Astrocyte of the cerebellum (primary cell): ENCODE results near the gene PREP.
A peak's percentile ranks its signal among the peaks of the same experiment; 100 is the strongest.

Experiments
- DNase-seq: peaks from one replicate; pipeline ENCODE4 v3.0.0-alpha.2; 2011; ENCODE audit warnings: low read depth
- H3K4me3 ChIP-seq: 2 replicates; pipeline ENCODE4 v1.5.1; 2011; ENCODE audit warnings: mild to moderate bottlenecking, low read depth, low read length, moderate library complexity
- CTCF ChIP-seq: IDR thresholded peaks from 2 replicates; pipeline ENCODE4 v1.5.1; 2012; ENCODE audit warnings: low read length, low read depth, moderate library complexity, mild to moderate bottlenecking; ENCODE audit errors: missing control alignments
- in situ Hi-C: cut with HindIII; loops from 2 replicates; pipeline ENCODE4 v1.10.0; 2017; ENCODE audit warnings: low sequenced_read_pairs

The PREP gene

GRCh38 chr6:105372849-105373182 is 30.1 kb downstream of the PREP start:
- no peak for TF ChIP-seq CTCF
- DNase-seq = no peak
- in situ Hi-C loops = no loop called here
- H3K4me3 ChIP-seq = no peak overlapping the region

- no peak for DNase-seq
- TF ChIP-seq CTCF = no peak
- H3K4me3 ChIP-seq = no peak overlapping the region
- in situ Hi-C loops = no loop called here
These were observed 30.6 kb downstream of the PREP start for GRCh38 chr6:105372142-105372848.

- TF ChIP-seq CTCF = no peak
- DNase-seq = no peak
- H3K4me3 ChIP-seq = no peak overlapping the region
- in situ Hi-C loops = no loop called here
These were observed 32.5 kb downstream of the PREP start for GRCh38 chr6:105370351-105370750.

GRCh38 chr6:105369145-105369544 is 33.7 kb downstream of the PREP start:
- no peak overlapping the region for H3K4me3 ChIP-seq
- in situ Hi-C loops = no loop called here
- DNase-seq = no peak

GRCh38 chr6:105364243-105364642 is 38.6 kb downstream of the PREP start:
- in situ Hi-C loops = no loop called here
- DNase-seq = no peak
- TF ChIP-seq CTCF = no peak
- H3K4me3 ChIP-seq = no peak overlapping the region

More at GRCh38 chr6:105369145-105369544, 33.7 kb downstream of the PREP start:
- no peak for TF ChIP-seq CTCF

- H3K4me3 ChIP-seq = no peak overlapping the region
- in situ Hi-C loops = no loop called here
- peak; percentile 41 for TF ChIP-seq CTCF
- peak; percentile 24 for DNase-seq
These were observed 39.7 kb downstream of the PREP start for GRCh38 chr6:105363100-105363754.
